ENCODE data around the gene FSD1L. TPM values are rescaled to one million over a fixed set of nuclear protein-coding genes. Genes with fewer than 3 reads are reported as not detected.

The FSD1L gene
- total RNA-seq, 1 experiment from 2014 or later: 5.5 TPM

- no peak overlapping the region for H2BK15ac ChIP-seq (ENCODE audit: low read depth, low read length)
- H2AFZ ChIP-seq (ENCODE audit: low read length): no peak overlapping the region
- H3K79me1 ChIP-seq (ENCODE audit: insufficient read depth, low read depth, low read length, poor library complexity, severe bottlenecking): no peaks in the 10 kb centered on the region
- H2BK120ac ChIP-seq (ENCODE audit: low read depth, low read length, poor library complexity, severe bottlenecking): no peak overlapping the region
- no peak overlapping the region for H2BK20ac ChIP-seq (ENCODE audit: low read depth, low read length, poor library complexity, severe bottlenecking)
- H3K23me2 ChIP-seq (ENCODE audit: insufficient read length, low read depth, low read length, poor library complexity, severe bottlenecking): peaks cover 6% of the 10 kb centered on the region
- H3K56ac ChIP-seq (ENCODE audit: insufficient read length, low read depth, low read length): no peak overlapping the region
- no peaks in the 10 kb centered on the region for H3K79me2 ChIP-seq (ENCODE audit: insufficient read depth, low read length)
- H3K18ac ChIP-seq (ENCODE audit: insufficient read length, low read depth, low read length): no peak overlapping the region
- no peak overlapping the region for H2BK5ac ChIP-seq (ENCODE audit: insufficient read length, low read length)
- no peak overlapping the region for H2BK12ac ChIP-seq (ENCODE audit: insufficient read length, low read depth, low read length)
- no peak for DNase-seq
- no peak overlapping the region for H3K4ac ChIP-seq (ENCODE audit: low read depth, low read length)
- no peaks in the 10 kb centered on the region for H3K4me1 ChIP-seq (ENCODE audit: insufficient read depth, low read length)
- H3K27me3 Mint-ChIP-seq (ENCODE audit: low read depth): no peaks in the 10 kb centered on the region; the same call in 1 of the 2 replicates
- H3K14ac ChIP-seq (ENCODE audit: insufficient read depth, low read length): no peak overlapping the region
- no peak overlapping the region for H4K5ac ChIP-seq (ENCODE audit: insufficient read length, low read depth, low read length)
- H3K9me3 ChIP-seq (ENCODE audit: control insufficient read depth, low read depth, low read length): no peaks in the 10 kb centered on the region
- H4K8ac ChIP-seq (replicated peaks; ENCODE audit: insufficient read length, low read depth, low read length): no peak overlapping the region
- no peak overlapping the region for H3T11ph ChIP-seq (ENCODE audit: low read length)
- H2AK5ac ChIP-seq (ENCODE audit: insufficient read length, low read length): no peak overlapping the region
- no peak overlapping the region for H3K4me3 Mint-ChIP-seq
- no peak for TF ChIP-seq CTCF (conservative IDR thresholded peaks at IDR 0.05)
- H3K4me2 ChIP-seq (ENCODE audit: insufficient read depth, insufficient read length, low read length): no peak overlapping the region
- H3K36me3 Mint-ChIP-seq (ENCODE audit: insufficient read depth in 1 of 3, low read depth in 3 of 3): no peaks in the 10 kb centered on the region; a peak in 1 of 7 replicates
- peaks cover 25 to 31% of the 10 kb centered on the region in 2 experiments for H3K4me1 Mint-ChIP-seq
- WGBS (ENCODE audit: extremely low coverage, insufficient read length, low lambda C conversion rate): no CpG with 5 or more reads among the region's 8 CpGs
- H3K27ac Mint-ChIP-seq: no peak overlapping the region
- H3K27ac ChIP-seq (ENCODE audit: insufficient read length, low read depth, low read length): no peak overlapping the region
- H3K9me3 Mint-ChIP-seq: no peaks in the 10 kb centered on the region; a peak in 1 of 5 replicates
- no peak overlapping the region for H3K23ac ChIP-seq (ENCODE audit: insufficient read length, low read depth, low read length)
- no peaks in the 10 kb centered on the region for H3K27me3 ChIP-seq (ENCODE audit: insufficient read depth, low read length)
- H4K20me1 ChIP-seq (ENCODE audit: control insufficient read depth, insufficient read depth, insufficient read length): no peaks in the 10 kb centered on the region
- no peak overlapping the region for H3K9ac ChIP-seq (ENCODE audit: extremely low read depth, insufficient read length, low read length)
- H4K91ac ChIP-seq (ENCODE audit: insufficient read length, low read depth, low read length): no peak overlapping the region
Measured at GRCh38 chr9:105445203-105445881, 2.5 kb upstream of the FSD1L start.

Measured in H9 (cell line).